ENCODE data around the gene ROM1. TPM values are rescaled to one million over a fixed set of nuclear protein-coding genes. Genes with fewer than 3 reads are reported as not detected.
A peak's percentile ranks its signal among the peaks of the same experiment; 100 is the strongest.

The ROM1 gene
- total RNA-seq, 1 experiment from 2014 or later = 1.3 TPM

DNA sequence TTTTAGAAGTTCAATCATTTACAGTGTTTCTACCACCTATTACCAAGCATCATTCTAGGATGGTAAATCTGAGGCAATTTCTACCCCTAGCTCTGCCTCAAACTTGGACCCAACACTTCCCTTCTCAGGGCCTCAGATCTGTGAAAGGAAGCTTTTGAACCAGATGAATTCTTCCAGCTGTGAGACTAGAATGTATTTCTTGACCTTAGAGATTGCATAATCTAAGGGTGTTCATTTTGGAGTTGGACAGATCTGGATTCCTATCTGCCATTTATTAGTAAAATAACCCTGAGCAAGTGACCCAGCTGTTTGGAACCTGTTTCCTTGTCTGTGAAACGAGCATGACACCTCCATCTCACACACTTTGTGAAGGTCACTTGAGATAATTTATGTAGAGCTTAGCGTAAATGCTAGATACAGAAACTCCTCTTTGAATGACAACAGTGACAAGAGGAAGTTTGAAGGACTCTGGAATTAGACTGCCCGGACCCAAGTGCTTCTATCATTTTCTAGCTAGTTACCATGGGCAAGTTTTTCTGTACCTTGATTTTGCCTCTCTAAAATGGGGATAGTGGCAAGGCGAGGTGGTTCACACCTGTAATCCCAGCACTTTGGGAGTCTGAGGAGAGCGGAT lies 43.9 kb downstream of the ROM1 start:
- CTCF ChIA-PET = interaction anchor here (0.6 kb wide), 1 partner anchor 446 kb away, joined by 3 read pairs; no protein-coding TSS in a partner anchor
- H3K27me3 ChIP-seq (replicated peaks; ENCODE audit: control insufficient read depth, insufficient read depth, low read length) = no peaks in the 10 kb centered on the region
- POLR2A ChIA-PET = interaction anchor here (0.5 to 2.8 kb wide), 5 partner anchors 8 to 162 kb away, joined by 3 to 33 read pairs (median 5); partner anchors contain the start of genes C11orf98, CSKMT, LBHD1 and TUT1
- no TSS peak for BruUV-seq (replicated peaks)
- H3K9me3 ChIP-seq = no peaks in the 10 kb centered on the region
- H3K4me3 ChIP-seq (ENCODE audit: low read depth, low read length) = no peak overlapping the region
- peaks cover 35% of the 10 kb centered on the region for H3K36me3 Mint-ChIP-seq (ENCODE audit: insufficient read depth, unreplicated experiment)
- no peak overlapping the region for H3K27ac Mint-ChIP-seq (ENCODE audit: unreplicated experiment)
- no peak for DNase-seq
- no peaks in the 10 kb centered on the region for H3K9me3 Mint-ChIP-seq (ENCODE audit: unreplicated experiment)
- no peak overlapping the region for H3K4me3 Mint-ChIP-seq (ENCODE audit: unreplicated experiment)
- 0 out of 2 replicates have a peak, but pooled peaks cover 4% of the 10 kb centered on the region for H3K4me1 ChIP-seq
- no peaks in the 10 kb centered on the region for H3K36me3 ChIP-seq (ENCODE audit: control insufficient read depth, insufficient read depth, low read length)
- intact Hi-C loops (cut with micrococcal nuclease; ENCODE audit: unreplicated experiment) = no loop called here
- TF ChIP-seq, protein P1, sequence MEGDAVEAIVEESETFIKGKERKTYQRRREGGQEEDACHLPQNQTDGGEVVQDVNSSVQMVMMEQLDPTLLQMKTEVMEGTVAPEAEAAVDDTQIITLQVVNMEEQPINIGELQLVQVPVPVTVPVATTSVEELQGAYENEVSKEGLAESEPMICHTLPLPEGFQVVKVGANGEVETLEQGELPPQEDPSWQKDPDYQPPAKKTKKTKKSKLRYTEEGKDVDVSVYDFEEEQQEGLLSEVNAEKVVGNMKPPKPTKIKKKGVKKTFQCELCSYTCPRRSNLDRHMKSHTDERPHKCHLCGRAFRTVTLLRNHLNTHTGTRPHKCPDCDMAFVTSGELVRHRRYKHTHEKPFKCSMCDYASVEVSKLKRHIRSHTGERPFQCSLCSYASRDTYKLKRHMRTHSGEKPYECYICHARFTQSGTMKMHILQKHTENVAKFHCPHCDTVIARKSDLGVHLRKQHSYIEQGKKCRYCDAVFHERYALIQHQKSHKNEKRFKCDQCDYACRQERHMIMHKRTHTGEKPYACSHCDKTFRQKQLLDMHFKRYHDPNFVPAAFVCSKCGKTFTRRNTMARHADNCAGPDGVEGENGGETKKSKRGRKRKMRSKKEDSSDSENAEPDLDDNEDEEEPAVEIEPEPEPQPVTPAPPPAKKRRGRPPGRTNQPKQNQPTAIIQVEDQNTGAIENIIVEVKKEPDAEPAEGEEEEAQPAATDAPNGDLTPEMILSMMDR (IDR thresholded peaks at IDR 0.05; ENCODE audit: insufficient read depth in 1 of 2, low read depth in 1 of 2, low read length in 1 of 2, severe bottlenecking in 1 of 2, unreplicated experiment in 1 of 2) = no peak
- no peaks in the 10 kb centered on the region for H3K27me3 Mint-ChIP-seq (ENCODE audit: insufficient read depth, unreplicated experiment)
- H3K4me1 Mint-ChIP-seq (ENCODE audit: low read depth, unreplicated experiment) = peaks cover 7% of the 10 kb centered on the region

DNA sequence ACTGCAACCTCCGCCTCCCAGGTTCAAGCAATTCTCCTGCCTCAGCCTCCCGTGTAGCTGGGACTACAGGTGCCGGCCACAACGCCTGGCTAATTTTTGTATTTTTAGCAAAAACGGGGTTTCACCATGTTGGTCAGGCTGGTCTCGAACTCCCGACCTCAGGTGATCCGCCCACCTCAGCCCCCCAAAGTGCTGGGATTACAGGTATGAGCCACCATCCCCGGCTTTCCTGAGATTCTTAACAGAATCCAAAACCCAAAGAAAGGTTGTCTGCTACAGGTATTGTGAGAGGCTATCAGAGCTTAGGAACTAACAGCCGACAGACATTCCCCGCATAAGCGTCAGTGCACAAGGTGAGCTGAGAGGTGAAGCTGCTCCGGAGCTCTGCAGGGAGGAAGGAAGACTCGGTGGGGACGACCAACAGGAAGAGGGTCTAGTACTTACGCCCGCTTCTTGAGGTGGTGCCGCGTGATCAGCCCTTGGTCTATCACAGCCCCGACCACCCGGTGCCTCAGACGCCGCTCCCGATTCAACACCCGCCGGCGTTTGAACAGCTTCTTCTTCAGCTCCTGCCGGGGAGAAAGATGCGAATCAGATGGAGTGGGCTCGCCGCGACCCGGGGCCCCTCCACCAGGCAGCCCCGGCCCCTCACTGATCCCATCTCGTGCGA lies 51.5 kb downstream of the ROM1 start:
- intact Hi-C loops (cut with micrococcal nuclease; ENCODE audit: unreplicated experiment) = loop anchor here (1.0 to 2.0 kb wide), 3 partner anchors 11 to 42 kb away; partner anchors contain the start of genes GANAB and INTS5
- H3K4me1 Mint-ChIP-seq (ENCODE audit: low read depth, unreplicated experiment) = peaks cover 4% of the 10 kb centered on the region
- ChIA-PET CTCF (interaction anchor here (0.8 to 2.1 kb wide), 11 partner anchors 11 to 122 kb away, joined by 3 to 12 read pairs (median 5); partner anchors contain the start of genes B3GAT3, EEF1G, INTS5 and TAF6L), POLR2A (interaction anchor here (0.6 to 2.1 kb wide), 32 partner anchors 8 to 238 kb away, joined by 3 to 56 read pairs (median 6); partner anchors contain the start of genes B3GAT3, EEF1G, GANAB and HNRNPUL2)
- BruUV-seq (replicated peaks) = TSS peak; percentile 53
- no peaks in the 10 kb centered on the region for H3K9me3 Mint-ChIP-seq (ENCODE audit: unreplicated experiment)
- peak overlapping the region; percentile 50 for H3K4me3 ChIP-seq (ENCODE audit: low read depth, low read length)
- peak overlapping the region; percentile 99 for H3K4me3 Mint-ChIP-seq (ENCODE audit: unreplicated experiment)
- H3K27ac Mint-ChIP-seq (ENCODE audit: unreplicated experiment) = peak overlapping the region; percentile 97
- DNase-seq = peak; percentile 71 to 75
- no peaks in the 10 kb centered on the region for H3K27me3 Mint-ChIP-seq (ENCODE audit: insufficient read depth, unreplicated experiment)
- peaks cover 78% of the 10 kb centered on the region for H3K36me3 Mint-ChIP-seq (ENCODE audit: insufficient read depth, unreplicated experiment)
- peaks cover 9% of the 10 kb centered on the region for H3K4me1 ChIP-seq
- TF ChIP-seq, protein P1 (IDR thresholded peaks at IDR 0.05; ENCODE audit: insufficient read depth in 1 of 2, low read depth in 1 of 2, low read length in 1 of 2, severe bottlenecking in 1 of 2, unreplicated experiment in 1 of 2) = no peak
- H3K9me3 ChIP-seq = no peaks in the 10 kb centered on the region
- H3K27me3 ChIP-seq (replicated peaks; ENCODE audit: control insufficient read depth, insufficient read depth, low read length) = no peaks in the 10 kb centered on the region
- peaks cover 7% of the 10 kb centered on the region for H3K36me3 ChIP-seq (ENCODE audit: control insufficient read depth, insufficient read depth, low read length)

Small RNA genes lying within 50 kb of the gene (microRNA-seq; reads per million reads assigned to microRNA genes)
- 3.0 reads per million, percentile 19 among the genes with 10 or more reads in this experiment for gene MIR6747

Other genes starting within 250 kb of the ROM1 start
- gene SCGB1A1, start 194.2 kb upstream of the ROM1 start, total RNA-seq (2022) = not detected in 2 replicates
- 312 and 324 TPM in 2 replicates for gene AHNAK, start 66.5 kb upstream of the ROM1 start, total RNA-seq (2022)
- gene EEF1G, start 39.4 kb upstream of the ROM1 start, total RNA-seq (2022) = 2,004 and 2,035 TPM in 2 replicates
- gene TUT1, start 21.7 kb upstream of the ROM1 start, total RNA-seq (2022) = 27.2 and 30.2 TPM in 2 replicates
- 134 and 135 TPM in 2 replicates for gene MTA2, start 11.4 kb upstream of the ROM1 start, total RNA-seq (2022)
- gene EML3, start 482 bp upstream of the ROM1 start, total RNA-seq (2022) = 61.2 and 68.7 TPM in 2 replicates
- gene B3GAT3, start 8.7 kb downstream of the ROM1 start, total RNA-seq (2022) = 37.2 and 37.6 TPM in 2 replicates
- 414 and 442 TPM in 2 replicates for gene GANAB, start 33.4 kb downstream of the ROM1 start, total RNA-seq (2022)
- gene INTS5, start 40.0 kb downstream of the ROM1 start, total RNA-seq (2022) = 22.2 TPM in 2 replicates
- 115 and 123 TPM in 2 replicates for gene C11orf98, start 52.0 kb downstream of the ROM1 start, total RNA-seq (2022)
- 38.2 and 40.1 TPM in 2 replicates for gene CSKMT, start 52.1 kb downstream of the ROM1 start, total RNA-seq (2022)
- gene UQCC3, start 58.4 kb downstream of the ROM1 start, total RNA-seq (2022) = 23.9 and 24.0 TPM in 2 replicates
- 11.9 and 13.6 TPM in 2 replicates for gene LBHD1, start 59.0 kb downstream of the ROM1 start, total RNA-seq (2022)
- 116 and 118 TPM in 2 replicates for gene UBXN1, start 65.8 kb downstream of the ROM1 start, total RNA-seq (2022)
- 0.35 and 0.64 TPM in 2 replicates for gene LRRN4CL, start 76.3 kb downstream of the ROM1 start, total RNA-seq (2022)
- 39.2 and 48.2 TPM in 2 replicates for gene BSCL2, start 94.2 kb downstream of the ROM1 start, total RNA-seq (2022)
- gene GNG3, start 94.4 kb downstream of the ROM1 start, total RNA-seq (2022) = not detected in 2 replicates
- gene HNRNPUL2, start 114.2 kb downstream of the ROM1 start, total RNA-seq (2022) = 60.0 and 62.9 TPM in 2 replicates
- gene TTC9C, start 115.2 kb downstream of the ROM1 start, total RNA-seq (2022) = 47.0 and 53.6 TPM in 2 replicates
- 8.2 and 10.9 TPM in 2 replicates for gene ZBTB3, start 140.9 kb downstream of the ROM1 start, total RNA-seq (2022)
- gene POLR2G, start 148.3 kb downstream of the ROM1 start, total RNA-seq (2022) = 139 TPM in 2 replicates
- 26.8 and 30.1 TPM in 2 replicates for gene TAF6L, start 158.1 kb downstream of the ROM1 start, total RNA-seq (2022)
- gene TMEM179B, start 174.1 kb downstream of the ROM1 start, total RNA-seq (2022) = 59.9 and 68.4 TPM in 2 replicates
- 22.7 and 28.1 TPM in 2 replicates for gene TMEM223, start 178.7 kb downstream of the ROM1 start, total RNA-seq (2022)
- 77.5 and 77.6 TPM in 2 replicates for gene NXF1, start 192.2 kb downstream of the ROM1 start, total RNA-seq (2022)
- 39.9 and 44.2 TPM in 2 replicates for gene STX5, start 218.8 kb downstream of the ROM1 start, total RNA-seq (2022)
- gene TEX54, start 219.6 kb downstream of the ROM1 start, total RNA-seq (2022) = 0.95 TPM in 1 of 2 replicates, not detected in the other
- gene WDR74, start 226.3 kb downstream of the ROM1 start, total RNA-seq (2022) = 112 and 115 TPM in 2 replicates

Measured in Caco-2 (cell line).